Posterior cingulate gyrus (tissue), 11 donors: ENCODE data around the gene SCYL1.
"Not testable (repeated sequence)": the region's sequence is repeated elsewhere in the genome, so short reads cannot be mapped to it uniquely, and the experiment has no call there.

Experiments
- DNase-seq, 10 donors: peaks; one replicate each; pipeline versions ENCODE4 v3.0.0 to v3.0.0-alpha.2; 2020 to 2021; ENCODE audit warnings: mixed read lengths in 3 of 10
- intact Hi-C: fragments of 100-400 bp; cut with DNase I; formaldehyde crosslinking; loops from one replicate; pipeline ENCODE4 v1.15.1; 2023

Gene SCYL1

DNA sequence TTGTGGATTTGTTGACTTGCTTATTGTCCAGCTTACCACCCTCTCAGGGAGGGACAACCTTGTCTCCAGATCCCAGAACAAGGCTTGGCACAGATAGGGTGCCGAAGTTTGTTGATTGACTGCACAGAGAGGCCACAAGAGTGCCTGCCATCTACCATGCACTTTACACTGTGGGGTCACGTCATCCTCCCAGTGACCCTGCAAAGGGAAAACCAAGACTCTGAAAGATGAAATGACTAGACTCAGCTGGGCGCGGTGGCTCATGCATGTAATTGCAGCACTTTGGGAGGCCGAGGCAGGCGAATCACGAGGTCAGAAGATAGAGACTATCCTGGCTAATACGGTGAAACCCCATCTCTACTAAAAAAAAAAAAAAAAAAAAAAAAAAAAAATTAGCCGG, 37.9 kb downstream of the SCYL1 start:
- DNase-seq: no peak
- intact Hi-C loops: no loop called here

- intact Hi-C loops: no loop called here
Measured at GRCh38 chr11:65563601-65564000, 38.7 kb downstream of the SCYL1 start.

DNA sequence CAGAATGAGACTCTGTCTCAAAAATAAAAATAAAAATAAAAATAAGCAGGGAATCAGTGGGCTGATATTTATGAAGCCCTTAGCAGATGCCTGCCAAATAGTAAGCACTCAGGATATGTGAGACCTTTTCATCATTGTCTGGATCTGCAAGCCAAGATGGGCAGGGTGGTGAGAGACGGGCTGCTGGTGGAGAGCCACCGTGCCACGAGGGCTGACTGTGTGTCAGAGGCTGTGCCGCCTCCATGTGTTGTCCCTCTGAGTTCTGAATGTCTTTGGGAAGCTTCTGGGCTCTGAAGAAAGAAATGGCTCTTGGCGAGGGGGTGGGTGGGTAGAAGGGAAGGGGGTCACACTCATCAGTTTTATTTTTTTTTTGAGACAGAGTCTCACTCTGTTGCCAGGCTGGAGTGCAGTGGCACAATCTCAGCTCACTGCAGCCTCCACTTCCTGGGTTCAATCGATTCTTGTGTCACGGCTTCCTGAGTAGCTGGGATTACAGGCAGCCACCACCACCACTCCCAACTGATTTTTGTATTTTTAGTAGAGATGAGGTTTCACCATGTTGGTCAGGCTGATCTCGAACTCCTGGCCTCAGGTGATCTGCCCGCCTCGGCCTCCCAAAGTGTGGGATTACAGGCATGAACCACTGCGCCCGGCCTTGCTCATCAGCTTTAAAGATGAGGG, 40.1 kb downstream of the SCYL1 start:
- DNase-seq, intact Hi-C loops: not testable (repeated sequence)

More at GRCh38 chr11:65563601-65564000, 38.7 kb downstream of the SCYL1 start:
- no peak for DNase-seq

- intact Hi-C loops: no loop called here
Measured at GRCh38 chr11:65565624-65566453, 41.0 kb downstream of the SCYL1 start.

DNA sequence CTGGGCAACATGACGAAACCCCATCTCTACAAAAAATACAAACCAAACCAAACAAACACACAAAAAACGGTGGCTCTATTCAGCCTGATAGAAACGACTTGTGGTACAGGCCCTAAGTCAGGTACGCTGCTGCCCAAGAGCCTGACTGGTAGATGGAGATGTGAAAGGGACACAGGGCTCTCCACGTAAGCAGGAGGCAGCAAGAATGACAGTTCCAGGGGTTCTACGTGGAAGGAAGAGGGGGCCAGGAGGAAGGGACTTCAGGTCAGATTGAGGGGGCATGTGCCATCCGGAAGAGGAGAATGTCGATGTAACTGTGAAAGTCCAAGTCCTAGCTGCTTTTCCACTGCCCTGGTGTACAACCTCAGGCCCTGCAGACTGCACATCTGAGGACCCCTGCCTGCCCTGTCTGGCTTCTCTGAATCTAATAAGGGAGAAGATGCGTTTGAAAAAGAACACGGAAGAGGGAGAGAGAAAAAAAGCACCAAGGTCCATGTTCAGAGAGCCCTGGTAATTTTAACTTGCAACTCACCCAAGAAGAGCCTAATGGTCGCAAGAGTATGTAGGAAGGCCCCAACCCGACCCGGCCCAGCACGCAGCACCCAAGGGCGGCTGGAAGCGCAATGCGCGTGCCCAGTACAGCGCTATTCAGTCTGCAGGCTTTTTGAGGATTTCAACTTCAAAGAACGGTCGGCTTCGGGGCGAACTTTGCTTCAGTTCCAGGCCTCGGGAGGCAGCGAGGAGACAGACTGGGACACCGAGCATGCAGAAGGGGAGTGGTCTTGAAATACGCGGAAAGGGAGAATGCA, 44.5 kb downstream of the SCYL1 start:
- intact Hi-C loops: no loop called here
- peak in 1 of 10 donors; percentile 58 for DNase-seq

More at GRCh38 chr11:65565624-65566453, 41.0 kb downstream of the SCYL1 start:
- no peak for DNase-seq

DNA sequence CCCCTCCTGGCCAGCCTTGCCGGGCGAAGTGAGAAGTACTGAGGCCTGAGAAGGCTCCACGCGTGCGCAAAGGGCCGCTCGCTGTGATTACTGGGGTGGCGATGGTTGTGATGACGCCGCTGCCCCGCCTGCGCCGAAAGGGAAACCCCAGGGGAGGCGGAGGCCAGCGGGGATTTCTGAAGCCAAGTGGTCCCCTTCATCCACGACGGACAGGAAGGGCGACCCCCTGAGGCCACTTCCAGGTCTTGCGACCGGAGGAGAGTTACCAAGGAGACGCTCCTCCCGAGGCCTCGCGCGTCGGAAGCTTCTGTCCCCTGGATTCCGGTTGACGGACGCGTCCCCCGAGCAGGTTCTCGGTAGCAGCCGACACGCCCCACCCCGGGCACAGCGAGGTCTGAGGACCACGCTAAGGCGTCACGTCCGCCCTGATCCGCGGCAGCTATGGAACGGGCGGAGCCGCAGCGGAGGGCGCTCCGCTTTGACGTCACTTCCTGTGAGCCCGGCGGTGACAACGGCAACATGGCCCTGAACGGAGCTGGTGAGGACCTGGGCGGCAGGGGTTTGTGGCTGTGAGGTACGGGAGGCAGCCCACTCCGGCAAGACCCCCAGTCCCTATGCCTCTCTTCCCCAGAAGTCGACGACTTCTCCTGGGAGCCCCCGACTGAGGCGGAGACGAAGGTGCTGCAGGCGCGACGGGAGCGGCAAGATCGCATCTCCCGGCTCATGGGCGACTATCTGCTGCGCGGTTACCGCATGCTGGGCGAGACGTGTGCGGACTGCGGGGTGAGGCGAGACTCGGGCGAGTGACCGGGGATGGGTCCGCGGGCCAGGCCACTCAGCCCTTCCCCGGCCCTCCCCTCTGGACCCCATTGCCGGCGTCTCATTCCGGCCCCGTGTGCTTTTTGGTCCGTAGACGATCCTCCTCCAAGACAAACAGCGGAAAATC, 45.4 kb downstream of the SCYL1 start, which contains the start of gene ZNRD2:
Gene ZNRD2 (plus strand): TSS at position 505 of the 946 bp plus-strand sequence. CDS start 15 bp downstream, at position 520.
- intact Hi-C loops: loop anchor here (1.0 kb wide), 2 partner anchors 12 to 30 kb away; partner anchors contain the start of gene LTBP3
- DNase-seq: peak; percentile 98 to 100 (median 99)

DNA sequence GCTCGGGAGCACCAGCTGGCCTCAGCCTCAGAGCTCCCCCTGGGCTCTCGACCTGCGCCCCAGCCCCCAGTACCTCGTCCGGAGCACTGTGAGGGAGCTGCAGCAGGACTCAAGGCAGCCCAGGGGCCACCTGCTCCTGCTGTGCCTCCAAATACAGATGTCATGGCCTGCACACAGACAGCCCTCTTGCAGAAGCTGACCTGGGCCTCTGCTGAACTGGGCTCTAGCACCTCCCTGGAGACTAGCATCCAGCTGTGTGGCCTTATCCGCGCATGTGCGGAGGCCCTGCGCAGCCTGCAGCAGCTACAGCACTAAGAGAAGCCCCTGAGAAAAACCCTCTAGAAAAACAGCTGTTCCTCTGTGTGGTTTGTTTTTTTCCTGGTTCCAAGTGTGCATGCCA, 46.5 kb downstream of the SCYL1 start:
- intact Hi-C loops: no loop called here
- DNase-seq: no peak

DNA sequence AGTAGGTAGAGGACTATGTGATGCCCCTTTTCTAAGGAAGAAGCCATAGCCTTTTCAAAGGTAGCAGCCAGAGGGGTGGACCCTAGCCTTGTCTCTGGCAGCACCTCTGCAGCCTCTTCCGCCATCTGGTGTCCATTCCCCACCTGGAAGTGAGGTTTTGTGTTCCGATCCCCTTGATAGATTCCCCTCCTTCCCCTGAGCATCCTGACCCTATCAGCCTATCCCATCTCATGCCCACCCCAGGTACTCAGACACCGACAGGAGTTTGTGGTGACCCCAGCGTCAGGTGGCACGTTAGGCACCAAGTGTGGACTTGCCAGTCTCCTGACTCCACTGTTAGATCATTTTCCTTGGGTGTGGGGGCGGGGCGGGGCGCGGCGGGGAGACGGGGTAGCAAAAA, 47.1 kb downstream of the SCYL1 start:
- intact Hi-C loops: loop anchor here (2.0 kb wide), 1 partner anchor 21 kb away; no protein-coding TSS in a partner anchor
- DNase-seq: no peak

DNA sequence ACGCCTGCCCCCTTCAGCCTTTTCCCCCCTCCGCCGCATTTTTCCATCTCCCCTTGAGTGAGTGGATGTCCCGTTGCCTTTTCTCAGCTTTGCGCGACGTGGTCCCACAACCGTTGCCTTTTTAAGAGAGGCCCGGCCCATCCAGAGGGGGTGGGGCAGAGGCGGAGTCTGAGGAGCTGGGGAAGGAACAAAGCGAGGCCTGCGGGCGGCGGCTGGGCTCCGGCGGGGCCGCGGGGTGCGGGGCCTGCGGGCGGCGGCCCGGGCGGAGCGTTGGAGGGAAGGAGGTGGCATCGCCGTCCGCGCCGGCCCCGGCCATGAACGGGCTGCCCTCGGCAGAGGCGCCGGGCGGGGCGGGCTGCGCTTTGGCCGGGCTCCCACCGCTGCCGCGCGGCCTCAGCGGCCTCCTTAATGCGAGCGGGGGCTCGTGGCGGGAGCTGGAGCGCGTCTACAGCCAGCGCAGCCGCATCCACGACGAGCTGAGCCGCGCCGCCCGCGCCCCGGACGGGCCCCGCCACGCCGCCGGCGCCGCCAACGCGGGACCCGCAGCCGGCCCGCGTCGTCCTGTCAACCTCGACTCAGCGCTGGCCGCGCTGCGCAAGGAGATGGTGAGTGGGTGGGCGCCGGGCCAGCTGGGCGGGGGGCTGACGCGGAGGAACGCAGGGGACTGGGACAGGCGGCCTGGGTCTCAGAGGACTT, 47.6 kb downstream of the SCYL1 start, which contains the start of gene FAM89B:
Gene FAM89B (plus strand): TSS at position 183 of the 696 bp plus-strand sequence. CDS start 132 bp downstream, at position 315.
- intact Hi-C loops: loop anchor here (2.0 kb wide), 1 partner anchor 20 kb away; no protein-coding TSS in a partner anchor
- DNase-seq: peak; percentile 83 to 99 (median 92)

DNA sequence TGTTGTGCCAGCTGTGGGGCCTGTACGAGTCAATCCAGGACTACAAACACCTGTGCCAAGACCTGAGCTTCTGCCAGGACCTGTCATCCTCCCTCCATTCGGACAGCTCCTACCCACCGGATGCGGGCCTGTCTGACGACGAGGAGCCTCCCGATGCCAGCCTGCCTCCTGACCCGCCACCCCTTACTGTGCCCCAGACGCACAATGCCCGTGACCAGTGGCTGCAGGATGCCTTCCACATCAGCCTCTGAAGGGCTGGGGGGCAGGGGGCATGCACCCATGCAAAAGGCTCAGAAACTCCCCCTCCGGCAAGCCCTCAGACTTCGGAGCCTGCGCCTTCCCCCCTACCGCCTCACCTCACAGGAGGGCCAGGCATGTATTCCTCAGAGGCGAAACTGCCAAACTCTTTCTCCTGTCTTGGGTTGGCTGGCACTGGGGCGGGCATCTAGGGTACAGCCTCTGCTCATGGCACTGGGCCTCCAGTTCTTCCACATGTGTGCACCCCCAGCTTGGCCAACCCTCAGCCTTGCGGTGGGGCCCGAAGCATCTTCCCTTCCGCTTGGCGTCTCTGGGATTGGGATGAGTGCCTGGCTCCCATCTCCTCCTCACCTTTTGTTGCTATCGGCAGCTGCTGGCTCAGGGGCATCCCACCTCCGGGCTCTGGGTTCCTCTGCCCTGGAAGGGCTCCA, 48.7 kb downstream of the SCYL1 start:
- intact Hi-C loops: loop anchor here (2.0 kb wide), 2 partner anchors 19 to 41 kb away; partner anchors contain the start of genes MAP3K11 and PCNX3
- peak in 2 of 10 donors; percentile 18 to 49 for DNase-seq

- intact Hi-C loops: loop anchor here (2.0 kb wide), 1 partner anchor 41 kb away; the partner anchor contains the start of genes MAP3K11 and PCNX3
- peak in 9 of 10 donors; percentile 57 to 94 (median 67) for DNase-seq
Measured at GRCh38 chr11:65574109-65574810, 49.4 kb downstream of the SCYL1 start.

DNA sequence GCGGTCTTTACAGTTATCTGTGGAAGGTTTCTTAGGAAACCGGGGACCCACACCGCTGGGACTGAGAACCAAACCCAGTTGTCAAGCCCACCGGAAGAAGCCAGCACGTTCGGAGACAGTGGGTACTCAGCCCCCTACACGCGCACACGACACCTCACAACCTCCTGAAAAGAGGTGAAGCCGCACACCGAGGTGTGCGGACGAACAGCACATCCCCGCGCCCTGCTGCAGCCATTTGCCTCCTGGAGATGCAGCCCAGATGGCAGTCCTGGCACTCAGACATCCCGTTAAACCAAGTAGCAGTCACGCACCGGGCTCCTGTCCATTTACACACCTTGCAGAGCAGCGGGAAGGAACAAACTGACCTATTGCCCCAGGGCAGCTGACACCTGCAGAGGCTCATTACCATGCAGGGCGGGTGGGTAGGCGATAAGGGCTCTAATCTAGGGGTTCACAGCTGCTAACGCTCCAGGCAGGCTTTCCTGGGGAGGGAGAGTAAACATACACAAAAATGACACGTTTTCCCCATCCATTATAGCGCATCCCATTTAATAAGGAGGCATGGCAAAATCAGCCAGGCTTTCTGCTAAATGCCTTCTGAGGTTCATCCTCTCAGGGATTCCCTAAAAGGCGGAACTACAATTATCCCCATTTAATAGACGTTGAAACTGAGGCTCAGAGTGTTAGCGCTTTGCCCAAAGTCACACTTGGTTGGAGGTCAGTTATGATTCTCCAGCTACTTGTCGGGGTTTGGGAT, 50.1 kb downstream of the SCYL1 start:
- DNase-seq: peak in 1 of 10 donors; percentile 85
- intact Hi-C loops: loop anchor here (2.0 kb wide), 1 partner anchor 40 kb away; the partner anchor contains the start of genes MAP3K11 and PCNX3

GRCh38 chr11:65575568-65576231, 50.8 kb downstream of the SCYL1 start, which contains the start of gene EHBP1L1:
TSS of gene EHBP1L1 (plus strand) at chr11:65576053. CDS start at chr11:65576303, 250 bp downstream.
- peak in 1 of 10 donors; percentile 88 for DNase-seq
- intact Hi-C loops: loop anchor here (2.0 kb wide), 1 partner anchor 39 kb away; the partner anchor contains the start of genes MAP3K11 and PCNX3

DNA sequence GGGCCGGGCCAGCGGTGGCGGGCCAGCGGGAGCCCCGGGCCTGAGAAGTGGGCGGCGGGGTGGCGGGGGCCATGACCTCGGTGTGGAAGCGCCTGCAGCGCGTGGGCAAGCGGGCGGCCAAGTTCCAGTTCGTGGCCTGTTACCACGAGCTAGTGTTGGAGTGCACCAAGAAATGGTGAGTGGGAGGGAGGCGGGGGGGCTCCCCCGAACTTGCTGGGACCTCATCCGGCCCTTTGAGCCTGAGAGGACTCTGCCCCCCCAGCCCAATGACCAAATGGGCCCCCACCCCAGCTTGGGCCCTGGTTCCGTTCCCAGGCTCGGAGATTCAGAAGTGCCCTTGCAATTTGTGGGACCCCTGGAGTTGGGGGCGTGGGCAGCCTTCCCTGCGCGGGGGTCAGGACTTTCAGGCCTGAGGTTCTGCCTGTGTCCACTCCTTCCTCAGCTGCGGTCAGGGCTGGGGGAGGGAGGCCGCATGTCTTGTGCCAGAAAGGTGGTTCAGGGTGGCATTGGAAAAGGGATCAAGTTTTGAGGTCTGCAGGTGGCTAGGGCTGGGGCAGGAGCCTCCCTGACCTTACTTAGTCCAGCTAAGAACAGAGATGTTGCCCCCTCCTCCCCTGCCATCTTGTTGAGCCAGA, 51.5 kb downstream of the SCYL1 start:
- intact Hi-C loops: no loop called here
- DNase-seq: peak in 1 of 10 donors; percentile 85
